Panc1 (cell line): ENCODE data around the gene TPM4. TPM values are rescaled to one million over a fixed set of nuclear protein-coding genes. Genes with fewer than 3 reads are reported as not detected.

Source experiments
- ATAC-seq: fragments of 200-7000 bp; cut with Tn5 transposase; 2 replicates; pipeline ENCODE4 v1.9.1; 2020; ENCODE audit warnings: mild to moderate bottlenecking, moderate library complexity
- BruUV-seq: library from RNA; stranded (reverse); fragments of 400-500 nt; replicated peaks from 2 replicates; lab custom pipeline; 2021; lab: Mats Ljungman, UMichigan
- CTCF ChIA-PET: fragments of 300-600 bp; sonication (Branson Sonifier 250); formaldehyde crosslinking; loops from one replicate; lab custom pipeline; 2022; ENCODE audit warnings: antibody characterized with exemption; lab: Charles Lee
- POLR2A ChIA-PET: fragments of 300-600 bp; sonication (Branson Sonifier 250); formaldehyde crosslinking; loops from one replicate; lab custom pipeline; 2022; ENCODE audit warnings: antibody characterized with exemption; lab: Charles Lee
- DNase-seq: peaks from one replicate; pipeline ENCODE4 v3.0.0-alpha.2; 2010; ENCODE audit warnings: low read depth, low spot score
- H3K27ac ChIP-seq: 2 replicates; pipeline ENCODE4 v1.5.1; 2011; ENCODE audit warnings: mild to moderate bottlenecking, low read length, inconsistent platforms
- H3K27me3 ChIP-seq: fragments of 200-500 bp; sonication (Bioruptor generic); 2 replicates; pipeline ENCODE4 v1.6.0; 2014; ENCODE audit warnings: low read length, inconsistent platforms; ENCODE audit not compliant: control insufficient read depth, insufficient read depth
- H3K36me3 ChIP-seq: fragments of 200-500 bp; sonication (Bioruptor generic); 2 replicates; pipeline ENCODE4 v1.5.1; 2014; ENCODE audit warnings: inconsistent platforms, mild to moderate bottlenecking, low read length, moderate library complexity; ENCODE audit not compliant: control insufficient read depth, insufficient read depth
- H3K4me1 ChIP-seq: 2 replicates; pipeline ENCODE4 v1.5.1; 2011; ENCODE audit warnings: inconsistent platforms, mild to moderate bottlenecking, low read length, moderate library complexity; ENCODE audit not compliant: control insufficient read depth, insufficient read depth
- H3K4me3 ChIP-seq, 2 experiments: 2 replicates each; pipeline ENCODE4 v1.5.1; 2011 to 2012; ENCODE audit warnings: low read depth in 2 of 2, low read length in 2 of 2, mild to moderate bottlenecking in 2 of 2, inconsistent platforms in 1 of 2, moderate library complexity in 1 of 2
- H3K9me3 ChIP-seq: fragments of 200-500 bp; sonication (Bioruptor generic); 2 replicates; pipeline ENCODE4 v1.5.1; 2014; ENCODE audit warnings: low read depth, mild to moderate bottlenecking, inconsistent platforms, low read length, moderate library complexity; ENCODE audit not compliant: control insufficient read depth, insufficient read depth
- POLR2AphosphoS5 ChIP-seq: IDR thresholded peaks from 2 replicates; pipeline ENCODE4 v1.6.1; 2012; ENCODE audit warnings: mild to moderate bottlenecking, low read depth, low read length, moderate library complexity
- SIN3A ChIP-seq: IDR thresholded peaks from 2 replicates; pipeline ENCODE4 v1.6.1; 2012; ENCODE audit warnings: low read depth, mild to moderate bottlenecking, low read length, moderate library complexity, borderline replicate concordance; ENCODE audit not compliant: insufficient read depth
- TCF7L2 ChIP-seq: IDR thresholded peaks from 2 replicates; pipeline ENCODE4 v1.6.1; 2011; ENCODE audit warnings: mild to moderate bottlenecking, low read depth, low read length, inconsistent platforms
- in situ Hi-C: cut with HindIII; loops from 2 replicates; pipeline ENCODE4 v1.10.0; 2016; ENCODE audit warnings: low sequenced_read_pairs, low pct_unique_long_range_greater_than_20kb
- intact Hi-C: fragments of 100-400 bp; cut with micrococcal nuclease; formaldehyde crosslinking; loops from one replicate; pipeline ENCODE4 v1.10.0; 2022; ENCODE audit not compliant: unreplicated experiment
- total RNA-seq: library from RNA; stranded (reverse); gene quantifications from one replicate; pipeline ENCODE4 v1.2.1, GENCODE V29; 2021; ENCODE audit not compliant: unreplicated experiment
- TF ChIP-seq, protein P1 (sequence below), 2 experiments: IDR thresholded peaks; 2 replicates each; pipeline ENCODE4 v1.6.1; 2011 to 2012; ENCODE audit warnings: low read depth in 2 of 2, control low read depth in 1 of 2, low read length in 1 of 2, mild to moderate bottlenecking in 1 of 2, moderate library complexity in 1 of 2; ENCODE audit not compliant: insufficient read depth in 1 of 2
- TF ChIP-seq, protein P2 (sequence below): fragments of 450-650 bp; IDR thresholded peaks from 2 replicates; pipeline ENCODE4 v1.5.1; 2017; ENCODE audit warnings: mild to moderate bottlenecking

Gene TPM4
- total RNA-seq, 1 experiment from 2014 or later, result 165 TPM

DNA sequence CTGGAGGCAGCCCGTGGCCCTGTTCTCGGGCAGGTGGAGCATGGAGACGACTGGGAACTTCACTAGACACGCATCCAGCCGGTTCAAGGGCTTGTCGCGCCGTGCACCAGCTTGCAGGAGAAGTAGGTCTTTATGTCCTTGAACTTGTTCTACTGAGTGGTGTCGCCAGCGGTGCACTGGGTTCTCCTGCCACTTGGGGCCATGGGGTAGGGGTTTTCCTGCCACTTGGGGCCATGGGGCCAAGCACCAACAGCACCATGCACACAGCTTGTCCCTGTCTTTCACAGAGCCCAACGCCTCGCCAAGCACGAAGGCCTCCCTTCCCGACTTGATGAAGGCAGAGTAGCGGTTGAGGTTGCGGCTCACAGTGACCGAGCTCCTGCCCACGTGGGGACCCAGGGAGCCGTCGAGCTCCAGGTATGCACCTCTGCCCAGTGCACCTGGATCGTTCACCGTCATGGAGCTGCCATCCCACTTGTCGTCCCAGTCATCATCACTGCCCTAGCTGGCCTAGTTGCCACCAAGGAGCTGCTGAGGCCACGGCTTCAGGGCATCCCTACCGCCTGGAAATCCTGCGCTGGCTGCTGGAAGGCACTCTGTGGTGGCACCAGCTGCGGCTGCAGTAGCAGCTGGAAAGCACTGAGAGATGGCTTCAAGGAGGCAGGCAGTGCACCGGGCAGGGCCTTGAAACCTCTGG is 40.5 kb upstream of the TPM4 start:
- in situ Hi-C loops (no loop called here), intact Hi-C loops (no loop called here)
- H3K4me1 ChIP-seq, result no peaks in the 10 kb centered on the region
- ChIA-PET CTCF (no interaction called here), POLR2A (interaction anchor here (0.6 kb wide), 1 partner anchor 27 kb away, joined by 4 read pairs; no protein-coding TSS in a partner anchor)
- H3K9me3 ChIP-seq, result no peaks in the 10 kb centered on the region
- no peak overlapping the region for H3K4me3 ChIP-seq
- H3K27ac ChIP-seq, result no peak overlapping the region
- ATAC-seq, result no peak
- no peak for TF ChIP-seq POLR2AphosphoS5
- no peak for TF ChIP-seq TCF7L2
- TF ChIP-seq, protein P1, sequence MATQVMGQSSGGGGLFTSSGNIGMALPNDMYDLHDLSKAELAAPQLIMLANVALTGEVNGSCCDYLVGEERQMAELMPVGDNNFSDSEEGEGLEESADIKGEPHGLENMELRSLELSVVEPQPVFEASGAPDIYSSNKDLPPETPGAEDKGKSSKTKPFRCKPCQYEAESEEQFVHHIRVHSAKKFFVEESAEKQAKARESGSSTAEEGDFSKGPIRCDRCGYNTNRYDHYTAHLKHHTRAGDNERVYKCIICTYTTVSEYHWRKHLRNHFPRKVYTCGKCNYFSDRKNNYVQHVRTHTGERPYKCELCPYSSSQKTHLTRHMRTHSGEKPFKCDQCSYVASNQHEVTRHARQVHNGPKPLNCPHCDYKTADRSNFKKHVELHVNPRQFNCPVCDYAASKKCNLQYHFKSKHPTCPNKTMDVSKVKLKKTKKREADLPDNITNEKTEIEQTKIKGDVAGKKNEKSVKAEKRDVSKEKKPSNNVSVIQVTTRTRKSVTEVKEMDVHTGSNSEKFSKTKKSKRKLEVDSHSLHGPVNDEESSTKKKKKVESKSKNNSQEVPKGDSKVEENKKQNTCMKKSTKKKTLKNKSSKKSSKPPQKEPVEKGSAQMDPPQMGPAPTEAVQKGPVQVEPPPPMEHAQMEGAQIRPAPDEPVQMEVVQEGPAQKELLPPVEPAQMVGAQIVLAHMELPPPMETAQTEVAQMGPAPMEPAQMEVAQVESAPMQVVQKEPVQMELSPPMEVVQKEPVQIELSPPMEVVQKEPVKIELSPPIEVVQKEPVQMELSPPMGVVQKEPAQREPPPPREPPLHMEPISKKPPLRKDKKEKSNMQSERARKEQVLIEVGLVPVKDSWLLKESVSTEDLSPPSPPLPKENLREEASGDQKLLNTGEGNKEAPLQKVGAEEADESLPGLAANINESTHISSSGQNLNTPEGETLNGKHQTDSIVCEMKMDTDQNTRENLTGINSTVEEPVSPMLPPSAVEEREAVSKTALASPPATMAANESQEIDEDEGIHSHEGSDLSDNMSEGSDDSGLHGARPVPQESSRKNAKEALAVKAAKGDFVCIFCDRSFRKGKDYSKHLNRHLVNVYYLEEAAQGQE (IDR thresholded peaks at IDR 0.05; ENCODE audit: insufficient read depth in 1 of 2, low read depth in 2 of 2, low read length in 1 of 2), result no peak
- TF ChIP-seq SIN3A, result no peak
- DNase-seq, result no peak
- no peaks in the 10 kb centered on the region for H3K27me3 ChIP-seq
- H3K36me3 ChIP-seq, result no peaks in the 10 kb centered on the region
- BruUV-seq, result no TSS peak

DNA sequence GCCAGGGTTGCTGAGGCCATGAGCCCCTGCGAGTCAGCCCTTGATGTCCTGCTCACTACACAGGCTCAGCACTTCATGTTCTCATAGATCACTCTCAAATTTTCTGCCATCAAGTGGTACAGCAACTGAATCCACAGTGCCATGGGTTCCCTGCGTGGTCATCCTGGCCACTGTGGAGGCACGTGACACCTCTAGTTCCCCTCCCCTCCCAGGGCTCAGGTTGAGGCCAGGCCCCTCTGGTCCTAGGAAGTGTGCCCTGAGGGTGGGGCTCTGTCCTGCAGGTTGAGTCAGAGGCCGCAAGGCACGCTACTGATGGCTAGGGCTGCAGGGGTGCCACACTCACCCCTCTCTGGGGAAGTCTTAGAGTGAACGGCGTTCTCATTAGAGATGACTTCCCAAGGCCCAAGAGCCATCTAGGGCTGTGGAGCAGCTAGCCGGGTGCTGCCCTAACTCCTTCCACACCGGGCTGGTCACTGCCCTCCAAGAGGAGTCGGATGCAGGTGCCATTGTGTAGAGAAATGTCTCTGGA is 39.8 kb upstream of the TPM4 start:
- intact Hi-C loops (no loop called here), in situ Hi-C loops (no loop called here)
- CTCF ChIA-PET, result interaction anchor here (0.6 kb wide), 1 partner anchor 426 kb away, joined by 3 read pairs; no protein-coding TSS in a partner anchor
- no peak for DNase-seq
- Histone ChIP-seq H3K27me3 (no peaks in the 10 kb centered on the region), H3K9me3 (no peaks in the 10 kb centered on the region), H3K4me1 (no peaks in the 10 kb centered on the region), H3K27ac (no peak overlapping the region), H3K36me3 (no peaks in the 10 kb centered on the region), H3K4me3 (no peak overlapping the region)
- ATAC-seq, result no peak
- POLR2A ChIA-PET, result interaction anchor here (0.6 kb wide), 1 partner anchor 28 kb away, joined by 4 read pairs; no protein-coding TSS in a partner anchor
- TF ChIP-seq POLR2AphosphoS5, result no peak
- TF ChIP-seq, protein P2, sequence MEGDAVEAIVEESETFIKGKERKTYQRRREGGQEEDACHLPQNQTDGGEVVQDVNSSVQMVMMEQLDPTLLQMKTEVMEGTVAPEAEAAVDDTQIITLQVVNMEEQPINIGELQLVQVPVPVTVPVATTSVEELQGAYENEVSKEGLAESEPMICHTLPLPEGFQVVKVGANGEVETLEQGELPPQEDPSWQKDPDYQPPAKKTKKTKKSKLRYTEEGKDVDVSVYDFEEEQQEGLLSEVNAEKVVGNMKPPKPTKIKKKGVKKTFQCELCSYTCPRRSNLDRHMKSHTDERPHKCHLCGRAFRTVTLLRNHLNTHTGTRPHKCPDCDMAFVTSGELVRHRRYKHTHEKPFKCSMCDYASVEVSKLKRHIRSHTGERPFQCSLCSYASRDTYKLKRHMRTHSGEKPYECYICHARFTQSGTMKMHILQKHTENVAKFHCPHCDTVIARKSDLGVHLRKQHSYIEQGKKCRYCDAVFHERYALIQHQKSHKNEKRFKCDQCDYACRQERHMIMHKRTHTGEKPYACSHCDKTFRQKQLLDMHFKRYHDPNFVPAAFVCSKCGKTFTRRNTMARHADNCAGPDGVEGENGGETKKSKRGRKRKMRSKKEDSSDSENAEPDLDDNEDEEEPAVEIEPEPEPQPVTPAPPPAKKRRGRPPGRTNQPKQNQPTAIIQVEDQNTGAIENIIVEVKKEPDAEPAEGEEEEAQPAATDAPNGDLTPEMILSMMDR, result no peak
- TF ChIP-seq, protein P1 (IDR thresholded peaks at IDR 0.05; ENCODE audit: insufficient read depth in 1 of 2, low read depth in 2 of 2, low read length in 1 of 2), result no peak
- TF ChIP-seq SIN3A, result no peak
- no peak for TF ChIP-seq TCF7L2
- no TSS peak for BruUV-seq
